ENCODE data around the gene NRDE2. TPM values are rescaled to one million over a fixed set of nuclear protein-coding genes. Genes with fewer than 3 reads are reported as not detected.
A peak's percentile ranks its signal among the peaks of the same experiment; 100 is the strongest.

The NRDE2 gene
- total and polyA plus RNA-seq, 2 of the 4 experiments (the other 2 are of a cell fraction) = 4.5 to 9.3 TPM

DNA sequence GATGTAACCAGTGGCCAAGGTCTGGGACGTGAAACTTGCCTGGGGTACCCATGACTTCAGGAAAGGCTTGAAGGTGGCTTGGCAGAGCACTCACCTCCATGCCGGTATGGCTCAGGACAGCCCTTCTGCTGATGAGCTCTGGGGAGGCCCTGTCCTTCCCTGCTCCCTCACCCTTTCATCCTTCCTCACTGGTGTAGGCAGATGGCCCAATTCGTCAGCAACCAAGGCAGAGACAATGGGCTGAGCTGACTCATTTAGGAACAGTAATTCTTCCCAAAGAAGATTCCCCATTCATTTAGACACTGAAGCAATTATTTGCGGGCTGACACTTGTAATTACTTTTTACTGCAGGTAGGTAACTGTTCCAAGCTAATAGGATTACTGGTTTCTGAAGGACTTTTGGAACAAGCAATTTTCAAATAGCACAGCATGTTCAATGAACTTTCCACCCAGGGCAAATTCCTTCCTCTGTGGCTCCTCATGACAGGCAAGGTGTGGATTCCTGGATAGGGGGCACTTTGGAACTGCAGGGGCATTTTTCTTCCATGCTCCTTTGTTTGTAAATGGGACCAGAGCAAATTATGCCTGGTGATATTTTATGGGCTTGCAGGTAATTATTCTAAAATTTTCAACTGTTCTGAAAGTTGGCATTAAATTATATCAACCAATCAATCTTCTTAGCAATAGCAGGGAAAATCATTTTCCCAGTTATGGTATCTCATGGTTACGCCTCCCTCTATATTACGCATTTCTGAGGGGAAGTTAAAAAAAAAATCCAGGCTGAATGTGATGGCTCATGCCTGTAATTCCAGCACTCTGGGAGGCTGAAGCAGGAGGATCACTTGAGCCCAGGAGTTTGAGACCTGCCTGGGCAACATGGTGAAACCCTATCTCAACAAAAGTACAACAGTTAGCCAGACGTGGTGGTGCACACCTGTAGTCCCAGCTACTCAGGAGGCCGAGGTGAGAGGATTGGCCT lies 24.1 kb upstream of the NRDE2 start:
- H2AK5ac ChIP-seq (ENCODE audit: low read depth, low read length) = no peak overlapping the region
- DNase-seq (no peak), ATAC-seq (ENCODE audit: low read depth) (no peak)
- peak overlapping the region; percentile 57 for H2AK9ac ChIP-seq (replicated peaks; ENCODE audit: low read depth, low read length, poor library complexity)
- H3K4me2 ChIP-seq (ENCODE audit: low read depth, low read length) = no peak overlapping the region
- in situ Hi-C loops (cut with MboI; ENCODE audit: low sequenced_read_pairs) = no loop called here
- H3K27me3 ChIP-seq (ENCODE audit: control insufficient read depth, insufficient read depth, low read length) = peaks cover 8% of the 10 kb centered on the region
- no peaks in the 10 kb centered on the region for H3K4me1 ChIP-seq (ENCODE audit: control insufficient read depth, insufficient read depth, low read length)
- no peak overlapping the region for H3K27ac ChIP-seq (ENCODE audit: insufficient read depth, low read length)
- no peak overlapping the region for H3K4me3 ChIP-seq (ENCODE audit: insufficient read depth, low read depth, low read length)
- H2BK15ac ChIP-seq (ENCODE audit: low read depth, low read length) = no peak overlapping the region
- no peak overlapping the region for H2AFZ ChIP-seq (replicated peaks; ENCODE audit: low read length, poor library complexity)
- no peak overlapping the region for H3K18ac ChIP-seq (ENCODE audit: low read depth, low read length)
- H4K20me1 ChIP-seq (ENCODE audit: insufficient read depth, low read length) = no peaks in the 10 kb centered on the region
- no peaks in the 10 kb centered on the region for H3K9me3 ChIP-seq (ENCODE audit: control insufficient read depth, insufficient read depth, low read length)
- dilution Hi-C loops (cut with HindIII; ENCODE audit: low sequenced_read_pairs, unreplicated experiment) = no loop called here
- TF ChIP-seq CEBPB (IDR thresholded peaks at IDR 0.05; ENCODE audit: low read depth, low read length) = no peak
- no peak overlapping the region for H2BK120ac ChIP-seq (ENCODE audit: low read depth, low read length)
- intact Hi-C loops (cut with micrococcal nuclease) = no loop called here
- BruUV-seq (replicated peaks) = no TSS peak
- H3K23ac ChIP-seq (ENCODE audit: low read depth, low read length) = no peak overlapping the region
- WGBS, 2 experiments (ENCODE audit: extremely low coverage in 2 of 2, insufficient read length in 1 of 2) = 80% methylated on average over 1 of the region's 8 CpGs; no CpG with 5 or more reads in 1 of the 2 experiments
- no peaks in the 10 kb centered on the region for H3K36me3 ChIP-seq (ENCODE audit: control insufficient read depth, insufficient read depth, low read length)
- ChIA-PET CTCF (no interaction called here), POLR2A (ENCODE audit: unreplicated experiment) (interaction anchor here (0.6 kb wide), 1 partner anchor 19 kb away, joined by 4 read pairs; no protein-coding TSS in a partner anchor)
- no peak overlapping the region for H3K56ac ChIP-seq (ENCODE audit: extremely low read depth, insufficient read depth, low read length)
- no peaks in the 10 kb centered on the region for H3K9me1 ChIP-seq (ENCODE audit: insufficient read depth, low read length)
- no peak overlapping the region for H3K14ac ChIP-seq (replicated peaks; ENCODE audit: low read depth, low read length)
- no peak overlapping the region for H4K8ac ChIP-seq (ENCODE audit: low read depth in 2 of 2, low read length in 2 of 2)
- no peak overlapping the region for H3K4ac ChIP-seq (ENCODE audit: low read depth, low read length)
- H3K79me1 ChIP-seq (ENCODE audit: low read depth in 1 of 2, low read length in 2 of 2) = no peaks in the 10 kb centered on the region
- H2BK20ac ChIP-seq (ENCODE audit: low read depth, low read length) = no peak overlapping the region
- H3K9ac ChIP-seq (ENCODE audit: low read depth, low read length) = no peak overlapping the region
- H4K5ac ChIP-seq (ENCODE audit: low read depth, low read length) = no peak overlapping the region
- H2BK5ac ChIP-seq (ENCODE audit: low read depth, low read length, poor library complexity, severe bottlenecking) = no peak overlapping the region
- no peak overlapping the region for H4K91ac ChIP-seq (ENCODE audit: insufficient read depth, low read depth, low read length)

Measured in IMR-90 (cell line).